MCF 10A (cell line): ENCODE results near the gene KCNC2. TPM values are rescaled to one million over a fixed set of nuclear protein-coding genes. Genes with fewer than 3 reads are reported as not detected.
A peak's percentile ranks its signal among the peaks of the same experiment; 100 is the strongest.

Source experiments
- BruUV-seq: library from RNA; stranded (reverse); fragments of 400-500 nt; replicated peaks from 2 replicates; lab custom pipeline; 2021; lab: Mats Ljungman, UMichigan
- CTCF ChIA-PET: fragments of 300-600 bp; sonication (Branson Sonifier 250); formaldehyde crosslinking; extraction: SDS; loops from one replicate; lab custom pipeline; 2021; ENCODE audit warnings: antibody characterized with exemption, inconsistent platforms; lab: Yijun Ruan, JAX
- POLR2A ChIA-PET: fragments of 300-600, 350-650 bp; sonication (Branson Sonifier 250); formaldehyde crosslinking; extraction: SDS; loops from one replicate; lab custom pipeline; 2020; ENCODE audit warnings: antibody characterized with exemption, inconsistent platforms; lab: Yijun Ruan, JAX
- DNase-seq: peaks from one replicate; pipeline ENCODE4 v3.0.0-alpha.2; 2018; ENCODE audit not compliant: unreplicated experiment
- H3K27ac Mint-ChIP-seq: one replicate; pipeline ENCODE4 v1.8.0; 2022; ENCODE audit warnings: mild to moderate bottlenecking, low read depth, mixed read lengths; ENCODE audit not compliant: unreplicated experiment
- H3K27me3 Mint-ChIP-seq: one replicate; pipeline ENCODE4 v1.8.0; 2022; ENCODE audit warnings: mixed read lengths; ENCODE audit not compliant: insufficient read depth, unreplicated experiment
- H3K36me3 Mint-ChIP-seq: one replicate; pipeline ENCODE4 v1.8.0; 2022; ENCODE audit warnings: mild to moderate bottlenecking, moderate library complexity, mixed read lengths; ENCODE audit not compliant: insufficient read depth, unreplicated experiment
- H3K4me1 Mint-ChIP-seq: one replicate; pipeline ENCODE4 v1.8.0; 2022; ENCODE audit warnings: mixed read lengths; ENCODE audit not compliant: insufficient read depth, unreplicated experiment
- H3K4me3 Mint-ChIP-seq: one replicate; pipeline ENCODE4 v1.8.0; 2022; ENCODE audit warnings: mild to moderate bottlenecking, moderate library complexity, mixed read lengths; ENCODE audit not compliant: unreplicated experiment
- H3K9me3 Mint-ChIP-seq: one replicate; pipeline ENCODE4 v1.8.0; 2022; ENCODE audit warnings: mixed read lengths; ENCODE audit not compliant: unreplicated experiment
- intact Hi-C: fragments of 100-400 bp; cut with micrococcal nuclease; formaldehyde crosslinking; loops from 2 replicates; pipeline ENCODE4 v1.14.1; 2022
- total RNA-seq: library from RNA; stranded (reverse); gene quantifications from 2 replicates; pipeline ENCODE4 v1.2.3, GENCODE V29; 2022
- TF ChIP-seq, protein P1 (sequence below): fragments of 200-600 bp; IDR thresholded peaks from one replicate; pipeline ENCODE4 v1.8.0; 2022; ENCODE audit warnings: antibody characterized with exemption, mild to moderate bottlenecking; ENCODE audit not compliant: unreplicated experiment

KCNC2 gene
- total RNA-seq, 1 experiment from 2014 or later = not detected

DNA sequence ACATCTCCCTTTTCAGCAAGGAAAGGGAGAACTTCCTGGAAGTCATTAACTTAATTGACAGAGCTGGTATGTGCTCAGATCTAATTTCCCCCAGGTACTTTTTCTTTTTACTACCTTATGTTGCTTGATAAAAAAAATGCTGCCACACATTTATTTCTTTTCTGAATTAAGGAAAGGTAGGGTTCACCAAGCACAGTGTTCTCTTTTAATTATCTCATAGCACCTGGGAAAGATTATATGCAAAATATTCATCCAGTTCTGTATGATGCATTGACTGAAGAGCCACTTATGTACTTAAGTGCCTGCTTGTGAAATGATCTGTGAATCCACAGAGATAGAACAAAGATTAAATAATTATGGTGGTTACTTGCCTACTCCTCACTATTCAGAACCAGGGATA lies 25.1 kb downstream of the KCNC2 start:
- ChIA-PET CTCF (no interaction called here), POLR2A (no interaction called here)
- no peaks in the 10 kb centered on the region for H3K9me3 Mint-ChIP-seq
- intact Hi-C loops = no loop called here
- no peak for DNase-seq
- H3K4me3 Mint-ChIP-seq = no peak overlapping the region
- no peaks in the 10 kb centered on the region for H3K27me3 Mint-ChIP-seq
- TF ChIP-seq, protein P1, sequence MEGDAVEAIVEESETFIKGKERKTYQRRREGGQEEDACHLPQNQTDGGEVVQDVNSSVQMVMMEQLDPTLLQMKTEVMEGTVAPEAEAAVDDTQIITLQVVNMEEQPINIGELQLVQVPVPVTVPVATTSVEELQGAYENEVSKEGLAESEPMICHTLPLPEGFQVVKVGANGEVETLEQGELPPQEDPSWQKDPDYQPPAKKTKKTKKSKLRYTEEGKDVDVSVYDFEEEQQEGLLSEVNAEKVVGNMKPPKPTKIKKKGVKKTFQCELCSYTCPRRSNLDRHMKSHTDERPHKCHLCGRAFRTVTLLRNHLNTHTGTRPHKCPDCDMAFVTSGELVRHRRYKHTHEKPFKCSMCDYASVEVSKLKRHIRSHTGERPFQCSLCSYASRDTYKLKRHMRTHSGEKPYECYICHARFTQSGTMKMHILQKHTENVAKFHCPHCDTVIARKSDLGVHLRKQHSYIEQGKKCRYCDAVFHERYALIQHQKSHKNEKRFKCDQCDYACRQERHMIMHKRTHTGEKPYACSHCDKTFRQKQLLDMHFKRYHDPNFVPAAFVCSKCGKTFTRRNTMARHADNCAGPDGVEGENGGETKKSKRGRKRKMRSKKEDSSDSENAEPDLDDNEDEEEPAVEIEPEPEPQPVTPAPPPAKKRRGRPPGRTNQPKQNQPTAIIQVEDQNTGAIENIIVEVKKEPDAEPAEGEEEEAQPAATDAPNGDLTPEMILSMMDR = no peak
- BruUV-seq = no TSS peak
- no peak overlapping the region for H3K27ac Mint-ChIP-seq
- H3K36me3 Mint-ChIP-seq = no peaks in the 10 kb centered on the region
- no peaks in the 10 kb centered on the region for H3K4me1 Mint-ChIP-seq

DNA sequence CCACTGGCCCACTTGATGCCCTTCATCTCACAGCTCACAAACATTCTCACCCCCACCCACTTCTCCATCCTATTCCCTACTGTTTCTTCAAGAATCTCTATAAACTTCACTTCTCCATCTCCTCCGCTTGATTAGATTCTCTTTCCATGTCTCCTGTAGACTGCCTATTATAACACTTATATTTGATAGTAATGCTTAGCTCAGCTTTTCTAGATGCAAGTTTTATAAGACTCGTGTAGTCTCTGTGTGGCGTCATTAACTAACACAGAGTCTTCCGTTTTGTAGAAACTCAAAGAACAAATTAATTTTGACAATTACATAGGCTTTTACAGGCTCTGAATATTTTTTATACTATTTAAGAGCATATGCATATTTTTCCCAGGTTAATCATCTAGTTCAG lies 25.7 kb downstream of the KCNC2 start:
- TF ChIP-seq, protein P1 = no peak
- CTCF ChIA-PET = no interaction called here

DNA sequence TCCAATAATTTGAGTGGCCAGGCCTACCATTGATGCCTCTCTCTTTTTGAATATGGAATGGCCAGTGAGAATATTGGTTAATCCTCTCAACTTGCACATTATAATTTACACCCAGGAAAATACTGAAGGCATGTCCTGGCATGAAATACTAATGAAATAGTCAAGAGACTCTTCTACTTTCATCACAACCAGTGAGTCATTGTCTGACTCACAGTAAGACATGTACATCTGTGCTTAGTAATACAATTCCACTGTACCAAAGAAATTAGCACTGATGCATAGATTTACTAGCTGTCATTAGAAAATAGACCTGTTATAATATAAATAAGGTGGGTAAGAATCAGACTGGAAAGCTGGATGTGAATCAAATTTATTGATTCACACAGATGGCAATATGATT lies 31.6 kb downstream of the KCNC2 start:
- BruUV-seq = no TSS peak
- ChIA-PET CTCF (no interaction called here), POLR2A (interaction anchor here (0.6 to 1.7 kb wide), 3 partner anchors 10 to 111 kb away, joined by 3 to 6 read pairs (median 4); no protein-coding TSS in a partner anchor)
- Mint-ChIP-seq H3K27me3 (no peaks in the 10 kb centered on the region), H3K4me1 (peaks cover 18% of the 10 kb centered on the region), H3K9me3 (peaks cover 7% of the 10 kb centered on the region), H3K27ac (peak overlapping the region; percentile 87), H3K4me3 (no peak overlapping the region), H3K36me3 (no peaks in the 10 kb centered on the region)
- peak; percentile 97 for DNase-seq
- TF ChIP-seq, protein P1 = no peak
- intact Hi-C loops = no loop called here

More for the DNA sequence above, 25.7 kb downstream of the KCNC2 start:
- Mint-ChIP-seq H3K27me3 (no peaks in the 10 kb centered on the region), H3K27ac (no peak overlapping the region), H3K4me1 (no peaks in the 10 kb centered on the region), H3K36me3 (no peaks in the 10 kb centered on the region), H3K4me3 (no peak overlapping the region), H3K9me3 (no peaks in the 10 kb centered on the region)
- BruUV-seq = no TSS peak
- no peak for DNase-seq
- intact Hi-C loops = no loop called here
- POLR2A ChIA-PET = no interaction called here

DNA sequence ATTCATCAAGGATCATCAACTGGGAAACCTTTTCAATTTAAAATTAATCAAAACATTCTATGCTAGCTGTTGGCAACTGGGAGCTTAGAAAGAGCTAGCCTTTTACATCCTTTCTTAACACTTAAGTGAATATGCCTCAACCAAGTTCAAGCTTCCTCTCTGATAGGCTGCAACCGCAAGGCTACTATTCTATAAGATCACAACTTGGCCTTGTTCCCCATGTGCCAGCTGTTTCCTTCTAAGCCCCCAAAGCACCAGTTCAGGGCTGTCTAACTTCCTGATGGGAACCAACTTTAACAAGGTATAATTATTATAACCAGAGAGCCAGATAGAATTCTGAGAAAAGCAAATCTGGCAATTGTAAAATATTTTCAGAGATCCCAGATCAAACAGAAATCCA lies 37.0 kb downstream of the KCNC2 start:
- TF ChIP-seq, protein P1 = no peak
- no peak overlapping the region for H3K27ac Mint-ChIP-seq
- no peaks in the 10 kb centered on the region for H3K27me3 Mint-ChIP-seq
- POLR2A ChIA-PET = interaction anchor here (0.7 to 0.8 kb wide), 2 partner anchors 9 to 198 kb away, joined by 3 read pairs; no protein-coding TSS in a partner anchor
- peaks cover 6% of the 10 kb centered on the region for H3K4me1 Mint-ChIP-seq
- no peak overlapping the region for H3K4me3 Mint-ChIP-seq
- intact Hi-C loops = no loop called here
- peaks cover 7% of the 10 kb centered on the region for H3K9me3 Mint-ChIP-seq
- CTCF ChIA-PET = interaction anchor here (0.6 to 1.1 kb wide), 3 partner anchors 8 to 429 kb away, joined by 3 read pairs; no protein-coding TSS in a partner anchor
- no peak for DNase-seq
- no peaks in the 10 kb centered on the region for H3K36me3 Mint-ChIP-seq
- no TSS peak for BruUV-seq
